Measurements from ENCODE around the gene NRTN. TPM values are rescaled to one million over a fixed set of nuclear protein-coding genes. Genes with fewer than 3 reads are reported as not detected.

Gene NRTN
- total and polyA plus RNA-seq, 2 of the 13 experiments (the other 11 are each of a cell fraction or from before 2014, with no cell fraction given), result 4.1 to 5.3 TPM

GRCh38 chr19:5799247-5800241, 5.3 kb upstream of the NRTN start (continued):
- 0 out of 2 replicates have a peak, but pooled peaks have one; percentile 14 for TF ChIP-seq ARID4A (CRISPR knock-in tag; IDR thresholded peaks at IDR 0.05; ENCODE audit: borderline replicate concordance)
- peak; percentile 38; the same call in 1 of the 2 replicates for TF ChIP-seq BORCS8-MEF2B (CRISPR knock-in tag; IDR thresholded peaks at IDR 0.05)
- peak; percentile 96 for TF ChIP-seq ZNF646 (CRISPR knock-in tag; IDR thresholded peaks at IDR 0.05)
- 0 out of 2 replicates have a peak, but pooled peaks have one; percentile 66 for TF ChIP-seq ZSCAN31 (CRISPR knock-in tag; IDR thresholded peaks at IDR 0.05; ENCODE audit: low read depth)
- peak; percentile 25; the same call in 1 of the 2 replicates for TF ChIP-seq ZNF331 (CRISPR knock-in tag; IDR thresholded peaks at IDR 0.05)
- TF ChIP-seq HMGXB4 (CRISPR knock-in tag; IDR thresholded peaks at IDR 0.05; ENCODE audit: borderline replicate concordance in 1 of 2, low read depth in 1 of 2), result peak in 1 of 2 experiments; percentile 45; a peak in 1 of 4 replicates
- TF ChIP-seq HNF4A (CRISPR knock-in tag; IDR thresholded peaks at IDR 0.05), result no peak
- TF ChIP-seq IRF1 (CRISPR knock-in tag; IDR thresholded peaks at IDR 0.05; ENCODE audit: low read depth), result no peak
- no peak for TF ChIP-seq ZNF292 (CRISPR knock-in tag; IDR thresholded peaks at IDR 0.05; ENCODE audit: borderline replicate concordance, low read depth)
